WTC11 (cell line): ENCODE measurements around the gene TAB3. TPM values are rescaled to one million over a fixed set of nuclear protein-coding genes. Genes with fewer than 3 reads are reported as not detected.
A peak's percentile ranks its signal among the peaks of the same experiment; 100 is the strongest.

Experiments used
- ATAC-seq: fragments of 200-7000 bp; cut with Tn5 transposase; 2 replicates; pipeline ENCODE4 v1.10.0; 2021; ENCODE audit warnings: mild to moderate bottlenecking, moderate library complexity
- CTCF ChIA-PET: fragments of 300-600 bp; sonication (Branson Sonifier 250); formaldehyde crosslinking; loops from one replicate; lab custom pipeline; 2021; ENCODE audit warnings: antibody characterized with exemption; lab: Charles Lee
- POLR2A ChIA-PET: fragments of 350-600 bp; sonication (Branson Sonifier 250); formaldehyde crosslinking; loops from one replicate; lab custom pipeline; 2021; ENCODE audit warnings: antibody characterized with exemption; lab: Charles Lee
- DNase-seq: peaks from one replicate; pipeline ENCODE4 v3.0.0; 2021; ENCODE audit warnings: low spot score
- H3K27ac Mint-ChIP-seq: 2 replicates; pipeline ENCODE4 v1.8.0; 2021; ENCODE audit warnings: mixed read lengths
- H3K27me3 Mint-ChIP-seq: 2 replicates; pipeline ENCODE4 v1.8.0; 2021; ENCODE audit warnings: low read depth, mild to moderate bottlenecking, moderate library complexity, mixed read lengths
- H3K36me3 Mint-ChIP-seq: 2 replicates; pipeline ENCODE4 v1.8.0; 2021; ENCODE audit warnings: mixed read lengths
- H3K4me1 Mint-ChIP-seq: 2 replicates; pipeline ENCODE4 v1.8.0; 2022; ENCODE audit warnings: mixed read lengths
- H3K4me3 Mint-ChIP-seq: 2 replicates; pipeline ENCODE4 v1.8.0; 2021; ENCODE audit warnings: mild to moderate bottlenecking, moderate library complexity, mixed read lengths
- H3K9me3 Mint-ChIP-seq: 2 replicates; pipeline ENCODE4 v1.8.0; 2021; ENCODE audit warnings: mixed read lengths
- ATF3 ChIP-seq: sonication (generic); formaldehyde crosslinking; conservative IDR thresholded peaks from 2 replicates; pipeline ENCODE4 v1.8.1; 2022; ENCODE audit warnings: mild to moderate bottlenecking, missing genetic modification reagents
- CDX4 ChIP-seq: fragments of 250-450 bp; sonication (Bioruptor Pico); IDR thresholded peaks from 2 replicates; pipeline ENCODE4 v1.9.0; 2021; ENCODE audit warnings: moderate library complexity, mild to moderate bottlenecking, inconsistent platforms, borderline replicate concordance
- CREM ChIP-seq: sonication (generic); formaldehyde crosslinking; IDR thresholded peaks from 2 replicates; pipeline ENCODE4 v1.8.1; 2022; ENCODE audit warnings: mild to moderate bottlenecking, missing genetic modification reagents, moderate library complexity
- GRHL2 ChIP-seq: fragments of 250-450 bp; sonication (Bioruptor Pico); IDR thresholded peaks from 2 replicates; pipeline ENCODE4 v1.8.0; 2022; ENCODE audit warnings: mild to moderate bottlenecking, moderate library complexity; ENCODE audit not compliant: insufficient replicate concordance, severe bottlenecking
- IRF1 ChIP-seq: sonication (generic); formaldehyde crosslinking; IDR thresholded peaks from 2 replicates; pipeline ENCODE4 v1.8.0; 2023; ENCODE audit warnings: missing genetic modification reagents
- KAT7 ChIP-seq: sonication (generic); formaldehyde crosslinking; IDR thresholded peaks from 2 replicates; pipeline ENCODE4 v1.8.1; 2023; ENCODE audit warnings: missing genetic modification reagents, mild to moderate bottlenecking, borderline replicate concordance
- MXD4 ChIP-seq: fragments of 250-450 bp; sonication (Bioruptor Pico); IDR thresholded peaks from 2 replicates; pipeline ENCODE4 v1.8.0; 2021; ENCODE audit warnings: mild to moderate bottlenecking, moderate library complexity, borderline replicate concordance
- NFATC4 ChIP-seq: fragments of 250-450 bp; sonication (Bioruptor Pico); IDR thresholded peaks from 2 replicates; pipeline ENCODE4 v1.9.0; 2021; ENCODE audit warnings: mild to moderate bottlenecking
- NFYB ChIP-seq: sonication (generic); formaldehyde crosslinking; conservative IDR thresholded peaks from 2 replicates; pipeline ENCODE4 v1.8.0; 2022; ENCODE audit warnings: low read depth, missing genetic modification reagents
- NR1H2 ChIP-seq: sonication (generic); formaldehyde crosslinking; IDR thresholded peaks from 2 replicates; pipeline ENCODE4 v1.9.0; 2021; ENCODE audit warnings: mild to moderate bottlenecking, moderate library complexity, missing genetic modification reagents
- NR2C2 ChIP-seq: sonication (generic); formaldehyde crosslinking; IDR thresholded peaks from 2 replicates; pipeline ENCODE4 v1.8.0; 2022; ENCODE audit warnings: mild to moderate bottlenecking, missing genetic modification reagents
- NR3C1 ChIP-seq: sonication (generic); formaldehyde crosslinking; conservative IDR thresholded peaks from 2 replicates; pipeline ENCODE4 v1.8.1; 2023; ENCODE audit warnings: low read depth, mild to moderate bottlenecking, missing genetic modification reagents
- OVOL2 ChIP-seq: fragments of 250-450 bp; sonication (Bioruptor Pico); IDR thresholded peaks from 2 replicates; pipeline ENCODE4 v1.9.0; 2021; ENCODE audit warnings: mild to moderate bottlenecking, borderline replicate concordance
- PRDM15 ChIP-seq: sonication (generic); formaldehyde crosslinking; IDR thresholded peaks from 2 replicates; pipeline ENCODE4 v1.8.0; 2022; ENCODE audit warnings: missing genetic modification reagents
- PRRX2 ChIP-seq: fragments of 250-450 bp; sonication (Bioruptor Pico); IDR thresholded peaks from 2 replicates; pipeline ENCODE4 v1.8.0; 2021; ENCODE audit warnings: mild to moderate bottlenecking
- SP1 ChIP-seq: sonication (generic); formaldehyde crosslinking; conservative IDR thresholded peaks from 2 replicates; pipeline ENCODE4 v1.8.1; 2022; ENCODE audit warnings: missing genetic modification reagents
- TCF7 ChIP-seq: sonication (generic); formaldehyde crosslinking; IDR thresholded peaks from 2 replicates; pipeline ENCODE4 v1.8.0; 2022; ENCODE audit warnings: mild to moderate bottlenecking, low read depth, missing genetic modification reagents, moderate library complexity
- ZNF138 ChIP-seq: sonication (generic); formaldehyde crosslinking; conservative IDR thresholded peaks from 2 replicates; pipeline ENCODE4 v1.8.1; 2022; ENCODE audit warnings: mild to moderate bottlenecking, moderate library complexity, missing genetic modification reagents
- ZNF219 ChIP-seq: sonication (generic); formaldehyde crosslinking; IDR thresholded peaks from 2 replicates; pipeline ENCODE4 v1.8.0; 2023; ENCODE audit warnings: missing genetic modification reagents, mild to moderate bottlenecking, borderline replicate concordance
- ZNF263 ChIP-seq: sonication (generic); formaldehyde crosslinking; IDR thresholded peaks from 2 replicates; pipeline ENCODE4 v1.8.1; 2022; ENCODE audit warnings: low read depth, mild to moderate bottlenecking, moderate library complexity, missing genetic modification reagents
- ZNF281 ChIP-seq: sonication (generic); formaldehyde crosslinking; IDR thresholded peaks from 2 replicates; pipeline ENCODE4 v1.8.0; 2023; ENCODE audit warnings: mild to moderate bottlenecking, missing genetic modification reagents
- ZNF317 ChIP-seq: sonication (generic); formaldehyde crosslinking; IDR thresholded peaks from 2 replicates; pipeline ENCODE4 v1.8.1; 2023; ENCODE audit warnings: low read depth, mild to moderate bottlenecking, moderate library complexity, missing genetic modification reagents, borderline replicate concordance
- ZNF396 ChIP-seq: fragments of 250-450 bp; sonication (Bioruptor Pico); IDR thresholded peaks from 2 replicates; pipeline ENCODE4 v1.8.0; 2021; ENCODE audit warnings: mild to moderate bottlenecking, moderate library complexity, borderline replicate concordance
- ZNF512 ChIP-seq: sonication (generic); formaldehyde crosslinking; IDR thresholded peaks from 2 replicates; pipeline ENCODE4 v1.8.1; 2022; ENCODE audit warnings: missing genetic modification reagents, borderline replicate concordance
- ZSCAN18 ChIP-seq: fragments of 250-450 bp; sonication (Bioruptor Pico); IDR thresholded peaks from 2 replicates; pipeline ENCODE4 v2.1.2; 2022; ENCODE audit warnings: mild to moderate bottlenecking, moderate library complexity
- total RNA-seq: library from RNA; stranded (reverse); gene quantifications from 3 replicates; pipeline ENCODE4 v1.2.3, GENCODE V29; 2021

TAB3 gene
- total RNA-seq, 1 experiment from 2014 or later, result 12.0 TPM

GRCh38 chrX:30822068-30822681 is 66.9 kb downstream of the TAB3 start:
- ATAC-seq (peak; percentile 47; the same call in 1 of the 2 replicates), DNase-seq (no peak)
- H3K27me3 Mint-ChIP-seq, result no peaks in the 10 kb centered on the region
- H3K27ac Mint-ChIP-seq, result no peak overlapping the region
- CTCF ChIA-PET, result interaction anchor here (1.3 kb wide), 1 partner anchor 86 kb away, joined by 6 read pairs; no protein-coding TSS in a partner anchor
- TF ChIP-seq ZNF219, result no peak
- no peak for TF ChIP-seq NR1H2 (CRISPR knock-in tag)
- TF ChIP-seq NR2C2 (CRISPR knock-in tag), result no peak
- TF ChIP-seq OVOL2 (CRISPR knock-in tag), result no peak
- no peak for TF ChIP-seq KAT7 (CRISPR knock-in tag)
- no peak for TF ChIP-seq NFYB (CRISPR knock-in tag)
- no peak for TF ChIP-seq ZNF281 (CRISPR knock-in tag)
- TF ChIP-seq NFATC4 (CRISPR knock-in tag), result no peak
- no peak for TF ChIP-seq CREM
- TF ChIP-seq CDX4 (CRISPR knock-in tag), result no peak
- no peak for TF ChIP-seq IRF1 (CRISPR knock-in tag)
- no peak for TF ChIP-seq SP1
- no peak for TF ChIP-seq ZSCAN18 (CRISPR knock-in tag)
- TF ChIP-seq PRRX2 (CRISPR knock-in tag), result no peak
- no peak for TF ChIP-seq ZNF317 (CRISPR knock-in tag)
- no peak for TF ChIP-seq MXD4 (CRISPR knock-in tag)
- TF ChIP-seq ZNF396, result no peak
- no peaks in the 10 kb centered on the region for H3K9me3 Mint-ChIP-seq
- H3K36me3 Mint-ChIP-seq, result no peaks in the 10 kb centered on the region
- H3K4me3 Mint-ChIP-seq, result no peak overlapping the region
- POLR2A ChIA-PET, result no interaction called here
- H3K4me1 Mint-ChIP-seq, result peaks cover 8% of the 10 kb centered on the region

- POLR2A ChIA-PET, result no interaction called here
- Mint-ChIP-seq H3K4me3 (no peak overlapping the region), H3K27ac (no peak overlapping the region), H3K27me3 (no peaks in the 10 kb centered on the region), H3K36me3 (no peaks in the 10 kb centered on the region), H3K9me3 (no peaks in the 10 kb centered on the region), H3K4me1 (peaks cover 8% of the 10 kb centered on the region)
- CTCF ChIA-PET, result interaction anchor here (1.3 kb wide), 1 partner anchor 85 kb away, joined by 6 read pairs; no protein-coding TSS in a partner anchor
- ATAC-seq (no peak), DNase-seq (no peak)
- TF ChIP-seq ATF3 (CRISPR knock-in tag) (no peak), ZNF138 (CRISPR knock-in tag) (no peak), NR3C1 (CRISPR knock-in tag) (no peak), ZNF263 (CRISPR knock-in tag) (no peak), TCF7 (CRISPR knock-in tag) (no peak), SP1 (no peak), PRDM15 (CRISPR knock-in tag) (no peak), GRHL2 (CRISPR knock-in tag) (no peak), NR2C2 (CRISPR knock-in tag) (no peak), ZNF512 (CRISPR knock-in tag) (no peak)
Observed at GRCh38 chrX:30821116-30821515, 67.9 kb downstream of the TAB3 start.
